ENCODE data around the gene MLH1. TPM values are rescaled to one million over a fixed set of nuclear protein-coding genes. Genes with fewer than 3 reads are reported as not detected.

MLH1 gene
- total and polyA plus RNA-seq, 2 of the 8 experiments (the other 6 are each of a cell fraction or from before 2014, with no cell fraction given), result 36.4 to 47.3 TPM

GRCh38 chr3:37100411-37100810 lies 107.1 kb downstream of the MLH1 start (continued):
- no peak for TF ChIP-seq RNF2 (IDR thresholded peaks at IDR 0.05; ENCODE audit: borderline replicate concordance, low read depth, low read length, missing control alignments, poor library complexity, severe bottlenecking)

Small RNAs within 50 kb of the gene (small RNA-seq; reads per million reads assigned to genes)
- not detected for gene RF00019 (ENCODE audit: insufficient read depth)
- gene RNU6ATAC4P (ENCODE audit: insufficient read depth), result not detected

Other genes starting within 250 kb of the MLH1 start
- gene DCLK3, start 229.0 kb upstream of the MLH1 start, total RNA-seq (2021; fragmentation: NEBNext Ultra II Directional; extraction: Animal tissue kit (Norgen Biotek cat#: 25700)), result 0.63 and 0.69 TPM in 2 replicates
- gene DCLK3, start 229.0 kb upstream of the MLH1 start, polyA plus RNA-seq (2011; rRNA removed), result 0.27 TPM in 2 replicates
- 8.8 TPM in 2 replicates for gene TRANK1, start 48.5 kb upstream of the MLH1 start, total RNA-seq (2021; fragmentation: NEBNext Ultra II Directional; extraction: Animal tissue kit (Norgen Biotek cat#: 25700))
- gene TRANK1, start 48.5 kb upstream of the MLH1 start, polyA plus RNA-seq (2011; rRNA removed), result 2.9 and 3.9 TPM in 2 replicates
- 9.0 and 11.9 TPM in 2 replicates for gene EPM2AIP1, start 387 bp upstream of the MLH1 start, total RNA-seq (2021; fragmentation: NEBNext Ultra II Directional; extraction: Animal tissue kit (Norgen Biotek cat#: 25700))
- gene EPM2AIP1, start 387 bp upstream of the MLH1 start, polyA plus RNA-seq (2011; rRNA removed), result 5.2 and 6.6 TPM in 2 replicates
- 23.5 and 25.6 TPM in 2 replicates for gene LRRFIP2, start 181.1 kb downstream of the MLH1 start, total RNA-seq (2021; fragmentation: NEBNext Ultra II Directional; extraction: Animal tissue kit (Norgen Biotek cat#: 25700))
- 6.1 and 8.8 TPM in 2 replicates for gene LRRFIP2, start 181.1 kb downstream of the MLH1 start, polyA plus RNA-seq (2011; rRNA removed)
- gene GOLGA4, start 249.8 kb downstream of the MLH1 start, total RNA-seq (2021; fragmentation: NEBNext Ultra II Directional; extraction: Animal tissue kit (Norgen Biotek cat#: 25700)), result 70.4 and 76.5 TPM in 2 replicates
- 5.8 and 8.1 TPM in 2 replicates for gene GOLGA4, start 249.8 kb downstream of the MLH1 start, polyA plus RNA-seq (2011; rRNA removed)

All from H1 (cell line).